Upper lobe of left lung (tissue), 6 donors: Measurements from ENCODE around the gene IL33. TPM values are rescaled to one million over a fixed set of nuclear protein-coding genes. Genes with fewer than 3 reads are reported as not detected.

ENCODE experiments used
- ATAC-seq, 2 donors: fragments of 200-7000 bp; cut with Tn5 transposase; one replicate each; pipeline ENCODE4 v1.9.1; 2022; ENCODE audit warnings: mild to moderate bottlenecking in 2 of 2, moderate library complexity in 2 of 2; ENCODE audit not compliant: low FRiP score in 2 of 2
- DNase-seq, 2 donors: peaks; one replicate each; pipeline ENCODE4 v3.0.0-alpha.2; 2019 to 2020
- H3K27ac ChIP-seq, 4 donors: fragments of 200-600 bp; sonication (generic); one replicate each; pipeline ENCODE4 v1.5.1; 2016 to 2019
- H3K27me3 ChIP-seq, 4 donors: fragments of 200-600 bp; sonication (generic); one replicate each; pipeline ENCODE4 v1.5.1; 2017 to 2019
- H3K36me3 ChIP-seq, 4 donors: fragments of 200-600 bp; sonication (generic); one replicate each; pipeline ENCODE4 v1.5.1; 2016 to 2019
- H3K4me1 ChIP-seq, 4 donors: fragments of 200-600 bp; sonication (generic); one replicate each; pipeline ENCODE4 v1.5.1; 2018 to 2019
- H3K4me3 ChIP-seq, 4 donors: fragments of 200-600 bp; sonication (generic); one replicate each; pipeline ENCODE4 v1.5.1; 2017 to 2019; ENCODE audit warnings: mild to moderate bottlenecking in 2 of 4, moderate library complexity in 1 of 4
- H3K9me3 ChIP-seq, 4 donors: fragments of 200-600 bp; sonication (generic); one replicate each; pipeline ENCODE4 v1.5.1; 2018 to 2019
- EP300 ChIP-seq, 4 donors: sonication (generic); formaldehyde crosslinking; IDR thresholded peaks; one replicate each; pipeline ENCODE4 v1.5.1; 2017; ENCODE audit warnings: antibody characterized with exemption in 4 of 4, control low read depth in 2 of 4
- POLR2A ChIP-seq, 4 donors: fragments of 450-650 bp; IDR thresholded peaks; one replicate each; pipeline ENCODE4 v1.5.1; 2016 to 2017; ENCODE audit warnings: antibody characterized with exemption in 4 of 4, mild to moderate bottlenecking in 2 of 4
- POLR2AphosphoS5 ChIP-seq, 2 donors: sonication (generic); formaldehyde crosslinking; IDR thresholded peaks; one replicate each; pipeline ENCODE4 v1.5.1; 2017; ENCODE audit warnings: antibody characterized with exemption in 2 of 2
- WGBS, 2 donors: methylation state at CpG; one replicate each; pipeline ENCODE4 v1.1.5; 2017 to 2018; 5-methylcytosine and 5-hydroxymethylcytosine counted together
- total RNA-seq, 6 donors: library from RNA; depleted of rRNA in 4 of 6; stranded (reverse); fragments of >200 nt in 4 of 6; gene quantifications; one replicate each; pipeline versions ENCODE4 v1.1.0 to v1.2.1, GENCODE V29; 2016 to 2021
- TF ChIP-seq, protein P1 (sequence below), 6 experiments: fragments of 450-650 bp in 4 of 6; fragments of 200-600 bp in 2 of 6; sonication (generic) in 2 of 6; IDR thresholded peaks; one replicate each; pipeline ENCODE4 v1.5.1; 2016 to 2019; ENCODE audit warnings: antibody characterized with exemption in 6 of 6
- donor health status: DM: no; HTN: no; CAD: no; lungs with moderate emphysema.
- donor health status: DM: no; HTN: yes; CAD: no; lungs with severe emphysema.

IL33 gene
- total RNA-seq, 6 donors from 2014 or later = 4.2 to 60.6 (median 19.3) TPM

DNA sequence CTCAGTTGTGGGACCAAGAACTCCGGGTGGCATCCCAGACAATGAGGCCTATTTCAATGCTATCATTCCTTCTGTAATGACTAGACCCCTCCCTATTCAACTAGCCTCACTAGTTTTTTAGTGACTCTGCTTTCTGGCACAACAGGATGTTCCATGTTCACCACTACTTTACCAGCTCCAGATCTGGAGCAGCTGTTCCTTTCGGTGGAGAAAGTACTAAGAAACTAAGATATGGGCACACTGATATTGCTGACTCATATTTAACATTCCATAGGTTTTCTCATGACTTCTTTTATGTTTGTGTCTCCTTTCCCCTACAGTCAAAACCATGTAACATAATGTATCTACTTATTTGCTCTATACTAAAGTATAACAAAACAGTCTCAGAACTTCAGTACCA is 24.1 kb downstream of the IL33 start:
- Histone ChIP-seq H3K27me3 (no peaks in the 10 kb centered on the region), H3K36me3 (peaks cover 0 to 9% (median 2%) of the 10 kb centered on the region in 4 donors), H3K27ac (no peak overlapping the region), H3K4me3 (no peak overlapping the region), H3K9me3 (no peaks in the 10 kb centered on the region), H3K4me1 (peaks cover 0 to 5% (median 0%) of the 10 kb centered on the region in 4 donors)
- DNase-seq (no peak), ATAC-seq (no peak)
- 89 to 94% methylated on average over 2 of the region's 2 CpGs for WGBS, 2 donors
- TF ChIP-seq POLR2AphosphoS5 (IDR thresholded peaks at IDR 0.05) (no peak), POLR2A (IDR thresholded peaks at IDR 0.05) (no peak), EP300 (IDR thresholded peaks at IDR 0.05) (no peak)
- TF ChIP-seq, protein P1, sequence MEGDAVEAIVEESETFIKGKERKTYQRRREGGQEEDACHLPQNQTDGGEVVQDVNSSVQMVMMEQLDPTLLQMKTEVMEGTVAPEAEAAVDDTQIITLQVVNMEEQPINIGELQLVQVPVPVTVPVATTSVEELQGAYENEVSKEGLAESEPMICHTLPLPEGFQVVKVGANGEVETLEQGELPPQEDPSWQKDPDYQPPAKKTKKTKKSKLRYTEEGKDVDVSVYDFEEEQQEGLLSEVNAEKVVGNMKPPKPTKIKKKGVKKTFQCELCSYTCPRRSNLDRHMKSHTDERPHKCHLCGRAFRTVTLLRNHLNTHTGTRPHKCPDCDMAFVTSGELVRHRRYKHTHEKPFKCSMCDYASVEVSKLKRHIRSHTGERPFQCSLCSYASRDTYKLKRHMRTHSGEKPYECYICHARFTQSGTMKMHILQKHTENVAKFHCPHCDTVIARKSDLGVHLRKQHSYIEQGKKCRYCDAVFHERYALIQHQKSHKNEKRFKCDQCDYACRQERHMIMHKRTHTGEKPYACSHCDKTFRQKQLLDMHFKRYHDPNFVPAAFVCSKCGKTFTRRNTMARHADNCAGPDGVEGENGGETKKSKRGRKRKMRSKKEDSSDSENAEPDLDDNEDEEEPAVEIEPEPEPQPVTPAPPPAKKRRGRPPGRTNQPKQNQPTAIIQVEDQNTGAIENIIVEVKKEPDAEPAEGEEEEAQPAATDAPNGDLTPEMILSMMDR (IDR thresholded peaks at IDR 0.05) = no peak

DNA sequence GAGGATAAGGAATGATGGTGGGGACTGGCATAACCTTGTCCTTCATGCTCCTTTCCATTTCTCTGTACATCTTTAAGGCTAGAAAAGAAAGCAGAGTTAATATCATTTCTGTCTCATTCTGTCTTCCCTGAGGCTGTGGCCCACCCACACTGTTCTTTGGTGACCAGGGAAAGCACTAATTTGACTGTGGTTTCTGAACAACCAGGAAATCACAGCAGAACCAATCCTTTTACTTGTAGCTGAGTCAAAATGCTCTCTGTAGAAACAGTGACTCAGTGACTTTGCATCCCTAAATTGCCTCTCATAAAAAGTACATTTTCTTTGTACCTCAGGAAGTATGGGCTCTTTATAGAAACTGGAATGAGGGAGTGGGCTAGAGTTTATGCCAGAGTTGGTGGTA is 28.1 kb downstream of the IL33 start:
- Histone ChIP-seq H3K4me1 (no peaks in the 10 kb centered on the region), H3K36me3 (peaks cover 0 to 9% (median 2%) of the 10 kb centered on the region in 4 donors), H3K27me3 (no peaks in the 10 kb centered on the region), H3K9me3 (no peaks in the 10 kb centered on the region), H3K4me3 (no peak overlapping the region), H3K27ac (no peak overlapping the region)
- no peak for ATAC-seq
- TF ChIP-seq, protein P1 (IDR thresholded peaks at IDR 0.05) = no peak
- TF ChIP-seq POLR2AphosphoS5 (IDR thresholded peaks at IDR 0.05) = no peak
- no peak for TF ChIP-seq POLR2A (IDR thresholded peaks at IDR 0.05)
- TF ChIP-seq EP300 (IDR thresholded peaks at IDR 0.05) = no peak
- no peak for DNase-seq

DNA sequence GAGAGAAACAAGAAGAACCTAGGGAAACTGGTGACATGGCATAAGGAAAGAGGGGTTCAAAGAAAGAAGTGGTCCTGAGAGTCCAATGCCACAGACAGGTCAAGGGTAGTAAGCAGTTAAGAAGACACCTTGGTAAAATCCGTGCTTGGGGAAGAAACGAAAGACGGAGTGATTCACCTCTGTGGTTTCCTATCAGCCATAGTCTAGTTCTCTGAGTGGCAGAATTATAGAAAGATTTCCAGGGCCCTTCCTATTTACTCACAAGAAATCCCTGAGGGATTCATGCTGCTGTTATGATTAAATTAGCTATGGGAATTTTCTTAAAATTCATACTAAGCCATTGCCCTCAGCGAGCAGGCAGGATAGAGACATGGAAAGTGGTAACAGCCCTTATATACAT is 31.7 kb downstream of the IL33 start:
- ATAC-seq = no peak
- 59 to 64% methylated on average over 4 of the region's 4 CpGs for WGBS, 2 donors
- TF ChIP-seq POLR2A (IDR thresholded peaks at IDR 0.05) (no peak), POLR2AphosphoS5 (IDR thresholded peaks at IDR 0.05) (no peak), EP300 (IDR thresholded peaks at IDR 0.05) (no peak)
- TF ChIP-seq, protein P1 (IDR thresholded peaks at IDR 0.05) = no peak

DNA sequence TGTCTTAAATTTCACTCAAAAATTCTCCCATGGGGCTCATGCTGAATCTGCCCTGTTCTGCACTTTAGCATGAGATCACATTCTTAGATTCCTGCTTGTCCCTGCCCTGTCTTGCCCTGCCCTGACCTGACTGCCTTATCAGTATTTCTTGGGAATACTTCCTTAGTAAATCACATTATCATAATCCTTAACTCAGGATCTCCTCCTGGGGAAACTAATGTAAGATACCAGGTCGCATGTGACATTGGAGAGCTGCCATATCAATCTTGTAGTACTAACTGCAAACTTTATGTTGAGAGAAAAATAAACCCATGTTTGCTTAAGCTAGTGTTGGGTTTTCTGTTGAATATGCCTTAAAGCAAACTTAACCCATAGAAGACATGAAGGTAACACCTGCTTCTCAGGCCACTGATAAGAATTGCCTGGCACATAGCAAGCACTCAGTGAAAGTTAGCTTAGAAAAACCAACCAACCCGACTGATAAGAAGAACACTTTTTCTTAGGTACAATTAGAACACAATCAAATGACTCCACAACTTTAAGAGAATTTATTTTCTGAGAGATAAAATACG is 53.3 kb downstream of the IL33 start:
- no peak for ATAC-seq

More for the DNA sequence above, 31.7 kb downstream of the IL33 start:
- no peak overlapping the region for H3K4me3 ChIP-seq
- H3K27ac ChIP-seq = peak overlapping the region in 1 of 4 donors; percentile 10
- no peaks in the 10 kb centered on the region for H3K4me1 ChIP-seq
- no peaks in the 10 kb centered on the region for H3K27me3 ChIP-seq
- peaks cover 0 to 4% (median 2%) of the 10 kb centered on the region in 4 donors for H3K36me3 ChIP-seq
- H3K9me3 ChIP-seq = no peaks in the 10 kb centered on the region
- DNase-seq = no peak

More for the DNA sequence above, 53.3 kb downstream of the IL33 start:
- DNase-seq = no peak
- Histone ChIP-seq H3K9me3 (peaks cover 0 to 2% (median 0%) of the 10 kb centered on the region in 4 donors), H3K27ac (no peak overlapping the region), H3K27me3 (no peaks in the 10 kb centered on the region), H3K36me3 (no peaks in the 10 kb centered on the region), H3K4me3 (no peak overlapping the region), H3K4me1 (peaks cover 0 to 18% (median 5%) of the 10 kb centered on the region in 4 donors)
- WGBS, 2 donors = 50 to 60% methylated on average over 3 of the region's 3 CpGs
- no peak for TF ChIP-seq EP300 (IDR thresholded peaks at IDR 0.05)
- TF ChIP-seq POLR2AphosphoS5 (IDR thresholded peaks at IDR 0.05) = no peak
- TF ChIP-seq POLR2A (IDR thresholded peaks at IDR 0.05) = no peak
- TF ChIP-seq, protein P1 (IDR thresholded peaks at IDR 0.05) = no peak
